HepG2 (cell line): Measurements from ENCODE around the gene FIBCD1.

ENCODE experiments used
- CHD4 ChIP-seq: fragments of 200-600 bp; sonication (generic); IDR thresholded peaks from 2 replicates; pipeline ENCODE4 v1.7.0; 2017; ENCODE audit warnings: mild to moderate bottlenecking, low read length, borderline replicate concordance
- MZF1 ChIP-seq: sonication (generic); formaldehyde crosslinking; IDR thresholded peaks from 2 replicates; pipeline ENCODE4 v1.8.1; 2023; ENCODE audit warnings: mild to moderate bottlenecking, missing genetic modification reagents, borderline replicate concordance
- POLR2A ChIP-seq, 2 experiments: IDR thresholded peaks; 2 replicates each; pipeline ENCODE4 v1.6.1; 2011; ENCODE audit warnings: low read depth in 2 of 2, low read length in 2 of 2, mild to moderate bottlenecking in 1 of 2, moderate library complexity in 1 of 2; ENCODE audit not compliant: insufficient read depth in 1 of 2
- ZBTB7A ChIP-seq: sonication (generic); formaldehyde crosslinking; IDR thresholded peaks from 2 replicates; pipeline ENCODE4 v1.8.0; 2022; ENCODE audit warnings: mild to moderate bottlenecking, missing genetic modification reagents
- ZNF607 ChIP-seq: sonication (generic); formaldehyde crosslinking; IDR thresholded peaks from 2 replicates; pipeline ENCODE4 v1.5.1; 2020; ENCODE audit warnings: missing genetic modification reagents, mild to moderate bottlenecking, borderline replicate concordance

GRCh38 chr9:130921989-130922892 lies 16.8 kb downstream of the FIBCD1 start:
- TF ChIP-seq MZF1 (CRISPR knock-in tag) (no peak), POLR2A (IDR thresholded peaks at IDR 0.05; ENCODE audit: insufficient read depth in 1 of 2, low read depth in 2 of 2, low read length in 2 of 2) (no peak), ZNF607 (CRISPR knock-in tag) (no peak), ZBTB7A (no peak), CHD4 (no peak)
